ENCODE data around the gene ELF5. TPM values are rescaled to one million over a fixed set of nuclear protein-coding genes. Genes with fewer than 3 reads are reported as not detected.

Gene ELF5
- total and polyA plus RNA-seq, 10 of the 15 experiments (the other 5 are each of a cell fraction or from before 2014, with no cell fraction given), result not detected

DNA sequence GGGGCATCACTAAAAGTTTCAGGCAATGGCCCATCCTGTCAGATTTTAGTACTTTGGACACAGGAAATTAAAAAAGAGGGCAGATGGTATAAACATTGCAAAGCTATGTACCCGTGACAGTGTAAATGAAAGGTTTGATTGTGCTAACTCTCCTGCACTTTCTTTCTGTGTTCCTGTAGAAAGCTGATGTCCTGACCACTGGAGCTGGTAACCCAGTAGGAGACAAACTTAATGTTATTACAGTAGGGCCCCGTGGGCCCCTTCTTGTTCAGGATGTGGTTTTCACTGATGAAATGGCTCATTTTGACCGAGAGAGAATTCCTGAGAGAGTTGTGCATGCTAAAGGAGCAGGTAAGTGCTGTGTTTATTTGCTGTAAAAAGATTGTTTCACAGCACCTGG is 64.6 kb downstream of the ELF5 start:
- H3K4me2 ChIP-seq (ENCODE audit: control insufficient read depth, insufficient read depth), result peak overlapping the region; percentile 59; the same call in 1 of the 2 replicates
- peaks cover 2 to 19% of the 10 kb centered on the region in 2 experiments; a peak in 3 of 4 replicates for H3K36me3 ChIP-seq (ENCODE audit: control insufficient read depth in 2 of 2, insufficient read depth in 2 of 2, low read length in 1 of 2)
- no peak overlapping the region for H2AFZ ChIP-seq (ENCODE audit: control insufficient read depth, low read depth, low read length)
- H3K9me3 ChIP-seq (replicated peaks; ENCODE audit: control insufficient read depth, insufficient read depth, low read length), result no peaks in the 10 kb centered on the region; the same call in 2 of the 3 replicates
- in situ Hi-C loops (cut with MboI), result no loop called here
- H4K20me1 ChIP-seq (ENCODE audit: control insufficient read depth, insufficient read depth), result no peaks in the 10 kb centered on the region
- H3K4me3 ChIP-seq, result no peak overlapping the region
- TF ChIP-seq, protein P1, sequence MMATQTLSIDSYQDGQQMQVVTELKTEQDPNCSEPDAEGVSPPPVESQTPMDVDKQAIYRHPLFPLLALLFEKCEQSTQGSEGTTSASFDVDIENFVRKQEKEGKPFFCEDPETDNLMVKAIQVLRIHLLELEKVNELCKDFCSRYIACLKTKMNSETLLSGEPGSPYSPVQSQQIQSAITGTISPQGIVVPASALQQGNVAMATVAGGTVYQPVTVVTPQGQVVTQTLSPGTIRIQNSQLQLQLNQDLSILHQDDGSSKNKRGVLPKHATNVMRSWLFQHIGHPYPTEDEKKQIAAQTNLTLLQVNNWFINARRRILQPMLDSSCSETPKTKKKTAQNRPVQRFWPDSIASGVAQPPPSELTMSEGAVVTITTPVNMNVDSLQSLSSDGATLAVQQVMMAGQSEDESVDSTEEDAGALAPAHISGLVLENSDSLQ (IDR thresholded peaks at IDR 0.05), result no peak
- TF ChIP-seq IRF4 (IDR thresholded peaks at IDR 0.05; ENCODE audit: low read depth, low read length) (no peak), IKZF2 (IDR thresholded peaks at IDR 0.05) (0 out of 4 replicates have a peak, but pooled peaks of 1 of the 2 experiments have one; percentile 13), ZNF274 (IDR thresholded peaks at IDR 0.05; ENCODE audit: insufficient read depth, insufficient read length) (no peak), BMI1 (IDR thresholded peaks at IDR 0.05; ENCODE audit: borderline replicate concordance) (no peak), RUNX3 (IDR thresholded peaks at IDR 0.05; ENCODE audit: low read length) (peak; percentile 79), NFIC (IDR thresholded peaks at IDR 0.05; ENCODE audit: low read depth, low read length) (0 out of 2 replicates have a peak, but pooled peaks have one; percentile 32), SMAD1 (IDR thresholded peaks at IDR 0.05; ENCODE audit: low read depth, partially characterized antibody) (no peak), SMARCA5 (IDR thresholded peaks at IDR 0.05) (no peak), TARDBP (IDR thresholded peaks at IDR 0.05; ENCODE audit: borderline replicate concordance) (no peak), JUND (IDR thresholded peaks at IDR 0.05; ENCODE audit: low read depth, low read length) (no peak), FOXM1 (IDR thresholded peaks at IDR 0.05; ENCODE audit: low read depth, low read length) (no peak), SREBF2 (IDR thresholded peaks at IDR 0.05; ENCODE audit: low read length) (no peak)
- no TSS peak for BruUV-seq (replicated peaks)
- FAIRE-seq, result no peak
- H3K4me1 ChIP-seq (ENCODE audit: control insufficient read depth, insufficient read depth, low read length), result peaks cover 17% of the 10 kb centered on the region
- ChIA-PET CTCF (interaction anchor here (1.2 to 3.6 kb wide), 6 partner anchors 9 to 591 kb away, joined by 3 to 13 read pairs (median 6); no protein-coding TSS in a partner anchor), RAD21 (ENCODE audit: unreplicated experiment) (interaction anchor here (1.6 kb wide), 1 partner anchor 10 kb away, joined by 8 read pairs; the partner anchor contains the start of gene CAT), POLR2A (interaction anchor here (1.3 to 1.4 kb wide), 2 partner anchors 11 to 206 kb away, joined by 4 to 5 read pairs; partner anchors contain the start of gene CAT), SMC1A (ENCODE audit: uncharacterized antibody, unreplicated experiment) (interaction anchor here (0.9 to 2.9 kb wide), 8 partner anchors 11 to 40 kb away, joined by 3 to 17 read pairs (median 5); partner anchors contain the start of gene CAT)
- 4% methylated on average over 3 of the region's 3 CpGs for WGBS (ENCODE audit: insufficient coverage, insufficient replicate concordance, low lambda C conversion rate, missing lambda C conversion rate)
- H3K9ac ChIP-seq (ENCODE audit: control insufficient read depth, insufficient read depth, low read length), result no peak overlapping the region
- no peak for DNase-seq (ENCODE audit: low read depth, low spot score)
- intact Hi-C loops (cut with micrococcal nuclease; ENCODE audit: unreplicated experiment), result no loop called here
- H3K27ac ChIP-seq (ENCODE audit: control insufficient read depth, insufficient read depth), result no peak overlapping the region
- H3K27me3 ChIP-seq (replicated peaks in 1 of 2; ENCODE audit: control insufficient read depth in 2 of 2, insufficient read depth in 2 of 2, low read length in 1 of 2), result no peaks in the 10 kb centered on the region
- ATAC-seq, result peak; percentile 52
- H3K79me2 ChIP-seq (ENCODE audit: control insufficient read depth, insufficient read depth, low read length), result peaks cover 1% of the 10 kb centered on the region
